GM19099 (cell line): ENCODE measurements around the gene TMEM256.

Source experiments
- POLR2A ChIP-seq: IDR thresholded peaks from 3 replicates; pipeline ENCODE4 v1.6.1; 2011; ENCODE audit warnings: low read depth; ENCODE audit not compliant: insufficient read length; ENCODE audit errors: extremely low read depth

The TMEM256 gene

DNA sequence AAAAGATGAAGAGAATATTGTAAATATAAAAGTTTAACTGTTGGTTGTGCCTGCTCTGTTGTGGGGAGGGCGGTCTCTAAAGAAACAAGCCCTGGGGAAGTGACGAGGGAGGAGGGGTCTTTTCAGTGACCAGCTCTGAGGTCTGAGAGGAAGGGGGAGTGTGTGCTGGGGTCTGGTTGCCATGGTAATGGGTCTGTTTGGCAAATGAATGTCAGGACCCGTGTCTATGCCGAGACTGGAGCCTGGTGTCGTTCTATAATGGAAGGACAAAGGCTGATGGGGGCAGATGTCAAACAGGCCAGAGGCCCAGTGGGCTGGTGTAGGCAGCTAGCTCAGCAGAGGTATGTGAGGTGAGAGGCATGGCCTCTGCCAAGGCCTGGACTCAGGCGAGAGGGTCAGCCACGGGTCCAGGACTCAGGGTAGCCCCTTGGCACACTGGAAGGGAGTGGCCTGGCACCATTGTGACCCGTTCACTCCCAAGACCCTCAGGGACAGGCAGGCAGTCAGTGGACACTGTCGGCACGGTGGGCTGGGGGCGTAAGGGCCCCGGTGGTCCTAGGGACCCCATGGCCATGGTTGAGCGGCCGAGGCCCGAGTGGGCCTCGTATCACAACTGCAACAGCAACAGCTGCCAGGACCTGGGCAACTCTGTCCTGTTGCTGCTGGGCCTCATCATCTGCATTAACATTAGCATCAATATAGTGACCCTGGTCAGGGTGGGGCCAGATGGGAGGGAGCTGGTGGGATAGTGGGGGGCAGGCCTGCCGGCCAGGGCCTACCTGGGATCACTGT is 16.1 kb upstream of the TMEM256 start, which contains the start of gene SPEM1:
Gene SPEM1, plus strand, starts transcription at position 506 of the 792 bp plus-strand sequence. Its CDS starts 61 bp downstream, at position 567.
- TF ChIP-seq POLR2A = no peak

DNA sequence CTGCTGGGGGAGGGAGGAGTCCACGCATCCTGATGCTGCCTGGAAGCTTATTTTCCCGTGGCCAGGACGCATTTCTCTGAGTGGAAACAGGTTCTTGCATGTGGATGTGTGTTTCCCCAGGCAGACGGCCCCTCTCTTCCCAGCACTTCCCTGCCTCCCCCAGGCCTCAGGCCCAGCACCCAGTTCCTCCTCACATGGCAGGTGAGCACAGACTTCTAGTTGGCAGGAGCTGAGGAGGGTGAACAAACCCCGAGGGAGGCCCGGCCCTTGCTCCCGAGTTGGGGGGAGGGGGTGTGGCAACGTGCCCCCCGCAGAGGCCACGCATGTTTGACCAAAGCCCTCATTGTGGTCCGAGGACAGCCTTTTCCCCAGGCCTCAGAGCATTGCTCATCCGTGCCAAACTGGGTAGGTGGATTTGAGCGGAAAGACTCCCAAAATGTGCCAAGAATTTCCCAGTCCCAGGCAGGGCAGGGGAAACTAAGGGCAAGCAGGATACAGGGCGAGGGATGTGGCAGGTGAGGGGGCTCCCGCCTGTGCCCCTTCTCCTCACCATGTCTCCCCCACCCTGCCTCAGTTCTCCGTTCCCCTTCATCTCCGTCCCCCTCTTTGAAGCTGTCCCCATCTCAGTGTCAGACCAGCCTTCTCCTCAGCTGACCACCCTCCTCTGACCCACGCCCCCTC is 14.7 kb upstream of the TMEM256 start:
- no peak for TF ChIP-seq POLR2A

DNA sequence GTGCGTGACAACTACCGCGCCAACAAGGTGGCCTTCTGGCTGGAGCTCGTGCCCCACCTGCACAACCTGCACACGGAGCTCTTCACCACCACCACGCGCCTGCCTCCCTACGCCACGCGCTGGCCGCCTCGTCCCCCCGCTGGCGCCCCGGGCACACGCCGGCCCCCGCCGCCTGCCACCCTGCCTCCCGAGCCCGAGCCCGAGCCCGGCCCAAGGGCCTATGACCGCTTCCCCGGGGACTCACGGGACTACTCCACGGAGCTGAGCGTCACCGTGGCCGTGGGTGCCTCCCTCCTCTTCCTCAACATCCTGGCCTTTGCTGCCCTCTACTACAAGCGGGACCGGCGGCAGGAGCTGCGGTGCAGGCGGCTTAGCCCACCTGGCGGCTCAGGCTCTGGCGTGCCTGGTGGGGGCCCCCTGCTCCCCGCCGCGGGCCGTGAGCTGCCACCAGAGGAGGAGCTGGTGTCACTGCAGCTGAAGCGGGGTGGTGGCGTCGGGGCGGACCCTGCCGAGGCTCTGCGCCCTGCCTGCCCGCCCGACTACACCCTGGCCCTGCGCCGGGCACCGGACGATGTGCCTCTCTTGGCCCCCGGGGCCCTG is 13.3 kb upstream of the TMEM256 start:
- TF ChIP-seq POLR2A = no peak

DNA sequence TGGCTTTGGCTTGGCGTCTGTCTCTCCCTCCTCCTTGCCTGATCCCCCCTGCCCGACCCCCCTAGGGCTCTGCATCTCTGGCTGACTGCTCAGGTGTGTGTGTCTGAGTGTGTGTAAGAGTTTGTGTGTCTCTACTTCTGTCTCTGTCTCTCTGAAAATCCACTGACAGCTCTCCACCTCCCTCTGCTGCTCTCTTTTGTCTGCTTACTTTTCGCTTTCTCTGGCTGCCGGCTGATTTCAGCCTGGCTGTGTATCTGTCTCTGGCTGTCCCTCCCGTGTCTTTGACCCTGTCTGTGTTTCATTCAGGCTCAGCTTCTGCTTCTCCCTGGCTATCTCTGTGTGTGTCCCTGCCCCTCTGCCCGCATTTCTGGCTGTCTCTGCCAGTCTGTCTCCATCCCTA is 12.4 kb upstream of the TMEM256 start:
- TF ChIP-seq POLR2A = no peak

DNA sequence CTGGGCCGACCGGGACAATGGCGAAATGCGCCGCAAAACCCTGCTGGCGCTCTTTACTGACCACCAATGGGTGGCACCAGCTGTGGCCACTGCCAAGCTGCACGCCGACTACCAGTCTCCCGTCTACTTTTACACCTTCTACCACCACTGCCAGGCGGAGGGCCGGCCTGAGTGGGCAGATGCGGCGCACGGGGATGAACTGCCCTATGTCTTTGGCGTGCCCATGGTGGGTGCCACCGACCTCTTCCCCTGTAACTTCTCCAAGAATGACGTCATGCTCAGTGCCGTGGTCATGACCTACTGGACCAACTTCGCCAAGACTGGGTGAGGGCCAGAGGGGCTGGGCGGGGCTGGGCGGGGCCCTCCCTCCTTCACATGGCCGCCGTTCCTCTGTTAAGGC is 11.9 kb upstream of the TMEM256 start:
- no peak for TF ChIP-seq POLR2A

DNA sequence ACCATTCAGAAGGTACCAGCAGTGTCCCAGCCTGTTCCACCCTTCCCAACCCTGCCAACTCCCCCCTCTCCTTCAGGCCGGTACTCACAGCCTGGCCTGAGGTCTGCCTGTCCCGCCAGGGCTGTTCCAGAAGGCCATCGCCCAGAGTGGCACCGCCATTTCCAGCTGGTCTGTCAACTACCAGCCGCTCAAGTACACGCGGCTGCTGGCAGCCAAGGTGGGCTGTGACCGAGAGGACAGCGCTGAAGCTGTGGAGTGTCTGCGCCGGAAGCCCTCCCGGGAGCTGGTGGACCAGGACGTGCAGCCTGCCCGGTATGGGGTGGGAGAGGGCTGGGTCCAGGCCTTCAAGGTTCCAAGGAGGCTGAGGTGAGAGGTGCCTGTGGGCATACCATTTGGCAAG is 10.9 kb upstream of the TMEM256 start:
- no peak for TF ChIP-seq POLR2A

DNA sequence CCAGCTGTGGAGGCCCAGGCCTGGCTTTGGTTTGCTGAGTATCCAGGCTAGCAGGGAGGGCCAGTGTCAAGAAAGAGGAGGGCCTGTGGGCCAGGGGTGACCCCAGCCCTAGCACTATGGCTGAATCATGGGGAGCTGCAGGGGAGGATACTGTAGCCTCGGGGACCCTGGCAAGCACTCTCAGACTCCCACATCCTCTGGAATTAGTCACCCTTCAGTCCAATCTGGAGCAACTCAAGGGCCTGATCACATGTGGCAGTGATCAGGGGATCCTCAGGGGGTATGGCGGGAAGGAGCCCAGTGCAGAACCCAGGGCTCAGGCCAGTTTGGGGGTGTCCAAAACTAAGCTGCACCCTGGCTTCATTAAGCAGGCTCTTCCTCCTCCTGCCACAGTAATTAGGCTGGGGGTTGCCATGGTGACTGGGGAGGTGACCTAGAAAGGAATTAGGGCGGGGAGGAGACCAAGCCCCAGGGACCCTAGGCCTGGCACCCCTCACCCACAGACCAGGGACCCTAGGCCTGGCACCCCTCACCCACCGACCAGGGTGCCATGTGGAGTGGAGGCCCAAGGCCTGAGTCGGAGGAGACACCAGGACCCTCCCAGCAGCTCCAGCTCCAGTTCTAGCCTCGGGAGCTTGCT is 9.6 kb upstream of the TMEM256 start:
- no peak for TF ChIP-seq POLR2A

DNA sequence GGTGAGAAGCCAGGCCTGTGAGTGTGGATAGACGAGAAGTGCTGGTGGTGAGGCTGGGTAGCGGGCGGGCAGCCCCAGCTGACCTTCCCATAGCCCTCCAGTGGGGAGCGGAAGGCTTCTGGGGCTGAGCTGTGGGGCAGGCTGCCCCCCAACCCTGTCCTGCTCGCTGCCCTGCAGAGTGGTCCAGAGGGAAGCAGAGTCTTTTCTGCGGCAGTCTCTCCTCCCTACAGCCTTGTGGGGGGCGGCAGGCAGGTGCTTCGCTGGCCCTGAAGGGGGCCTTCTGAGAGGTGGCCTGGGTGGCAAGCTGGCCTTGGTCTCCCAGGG is 7.5 kb upstream of the TMEM256 start:
- TF ChIP-seq POLR2A = no peak

DNA sequence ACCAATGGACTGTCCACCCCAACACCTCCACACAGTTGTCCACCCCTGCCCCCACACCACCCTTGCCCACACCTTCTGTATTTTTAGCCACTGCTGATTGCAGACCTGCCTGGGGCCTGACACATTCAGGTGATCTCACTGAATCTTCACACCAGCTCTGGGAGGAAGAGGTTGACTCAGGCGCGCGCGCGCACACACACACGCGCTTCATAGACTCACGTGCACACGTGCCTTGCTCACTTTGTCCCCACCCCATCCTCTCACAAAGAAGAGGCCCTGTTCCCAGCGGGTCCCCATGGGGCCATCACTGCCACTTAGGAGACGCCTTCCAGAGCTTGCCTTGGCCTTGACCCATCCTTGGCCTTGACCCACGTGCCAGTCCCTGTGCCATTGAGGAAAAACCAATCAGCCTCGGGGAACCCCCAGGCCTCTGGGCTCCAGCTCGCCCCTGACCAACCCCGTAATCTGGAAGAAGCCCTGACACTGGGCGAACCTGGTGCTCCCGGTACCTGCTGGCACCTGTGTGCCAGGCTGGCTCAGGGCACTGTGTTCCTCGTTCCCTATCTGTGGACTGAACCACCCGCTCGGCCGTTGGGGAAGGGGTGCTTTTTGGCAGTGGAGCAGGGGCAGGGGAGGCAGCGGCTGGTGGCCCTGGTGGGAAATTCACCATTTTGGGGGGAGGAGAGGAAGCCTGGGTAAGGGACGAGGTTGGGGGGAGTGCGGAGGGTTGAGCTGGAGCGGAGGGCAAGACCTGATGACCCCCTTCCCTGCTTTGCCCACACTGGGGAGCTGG is 6.9 kb upstream of the TMEM256 start:
- TF ChIP-seq POLR2A = no peak

DNA sequence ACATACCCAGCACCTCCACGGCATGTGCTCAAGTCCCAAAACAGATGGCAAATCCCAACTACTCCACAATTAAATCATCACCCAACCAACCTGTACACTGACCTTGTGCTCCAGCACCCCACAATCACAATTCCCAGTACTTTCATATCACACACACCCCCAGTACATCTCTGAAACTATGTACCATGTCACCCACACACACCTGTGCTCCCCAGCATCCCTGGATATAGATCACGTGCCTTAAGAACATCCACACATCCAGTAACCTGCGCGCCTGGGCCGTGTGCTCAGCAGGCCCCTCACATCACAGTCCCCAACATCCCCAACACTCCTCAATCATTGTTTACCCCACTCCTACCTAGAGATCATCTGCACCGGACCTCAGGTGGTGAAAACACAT is 5.8 kb upstream of the TMEM256 start:
- no peak for TF ChIP-seq POLR2A

DNA sequence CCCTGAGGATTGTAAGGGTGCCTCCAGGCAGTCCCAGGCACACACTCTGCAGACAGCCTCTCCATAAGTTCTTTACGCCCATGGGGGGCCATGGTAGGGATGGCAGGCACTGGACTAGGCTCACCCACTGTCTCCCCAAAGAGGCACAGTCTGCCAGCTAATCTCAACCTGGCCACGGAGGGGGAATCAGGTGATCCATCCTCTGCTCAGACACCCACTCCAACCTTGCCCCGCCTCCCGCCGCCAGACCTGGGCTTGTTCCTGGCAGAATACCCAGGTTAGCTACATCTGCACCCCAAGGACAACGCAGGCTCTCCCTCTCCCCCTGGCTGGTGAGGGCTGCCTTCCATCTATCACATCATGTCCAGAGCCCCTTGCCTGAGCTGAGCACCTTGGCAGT is 5.0 kb upstream of the TMEM256 start:
- TF ChIP-seq POLR2A = no peak

DNA sequence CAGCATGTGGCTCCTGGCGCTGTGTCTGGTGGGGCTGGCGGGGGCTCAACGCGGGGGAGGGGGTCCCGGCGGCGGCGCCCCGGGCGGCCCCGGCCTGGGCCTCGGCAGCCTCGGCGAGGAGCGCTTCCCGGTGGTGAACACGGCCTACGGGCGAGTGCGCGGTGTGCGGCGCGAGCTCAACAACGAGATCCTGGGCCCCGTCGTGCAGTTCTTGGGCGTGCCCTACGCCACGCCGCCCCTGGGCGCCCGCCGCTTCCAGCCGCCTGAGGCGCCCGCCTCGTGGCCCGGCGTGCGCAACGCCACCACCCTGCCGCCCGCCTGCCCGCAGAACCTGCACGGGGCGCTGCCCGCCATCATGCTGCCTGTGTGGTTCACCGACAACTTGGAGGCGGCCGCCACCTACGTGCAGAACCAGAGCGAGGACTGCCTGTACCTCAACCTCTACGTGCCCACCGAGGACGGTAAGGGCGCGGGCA is 4.4 kb upstream of the TMEM256 start:
- TF ChIP-seq POLR2A = no peak

DNA sequence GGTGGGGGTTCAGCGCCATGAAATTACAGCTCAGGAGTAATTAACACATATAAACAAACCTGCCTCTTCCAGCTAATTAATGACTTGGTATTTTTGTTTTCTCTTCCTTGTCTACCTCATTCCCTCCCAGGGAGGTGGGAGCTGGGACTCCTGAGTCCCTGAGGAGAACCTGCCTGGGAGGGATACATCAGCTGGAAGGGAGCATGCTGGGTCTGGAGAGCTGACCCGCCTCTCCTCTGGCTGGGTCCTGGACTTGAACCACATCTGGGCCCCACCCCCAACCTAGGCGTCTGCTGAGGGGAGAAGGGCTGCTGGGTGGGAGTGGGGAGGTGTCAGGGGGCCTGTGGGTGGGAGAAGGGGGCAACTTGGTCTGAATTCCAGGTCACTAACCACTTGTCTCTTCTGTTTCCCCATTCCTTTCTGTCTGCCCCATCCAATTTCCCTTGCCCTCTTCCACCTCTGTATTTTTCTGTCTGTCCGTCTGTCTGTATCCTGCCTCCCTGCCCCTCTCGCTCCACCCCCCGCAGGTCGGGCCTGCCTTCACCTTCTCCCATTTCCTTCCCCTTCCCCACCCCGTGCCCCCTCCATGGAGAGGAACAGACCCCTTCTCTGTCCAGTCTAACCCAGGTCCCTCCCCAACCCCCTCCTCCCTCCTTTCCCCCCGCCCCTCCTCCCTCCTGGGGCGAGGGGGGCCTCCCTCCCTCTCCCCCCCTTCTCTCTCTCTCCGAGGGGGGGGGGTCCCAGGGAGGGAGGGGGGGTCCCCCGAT is 3.8 kb upstream of the TMEM256 start, which contains the start of gene NLGN2:
Gene NLGN2, plus strand, starts transcription at position 361 of the 767 bp plus-strand sequence. CDS start 411 bp downstream, outside the sequence.
- no peak for TF ChIP-seq POLR2A

DNA sequence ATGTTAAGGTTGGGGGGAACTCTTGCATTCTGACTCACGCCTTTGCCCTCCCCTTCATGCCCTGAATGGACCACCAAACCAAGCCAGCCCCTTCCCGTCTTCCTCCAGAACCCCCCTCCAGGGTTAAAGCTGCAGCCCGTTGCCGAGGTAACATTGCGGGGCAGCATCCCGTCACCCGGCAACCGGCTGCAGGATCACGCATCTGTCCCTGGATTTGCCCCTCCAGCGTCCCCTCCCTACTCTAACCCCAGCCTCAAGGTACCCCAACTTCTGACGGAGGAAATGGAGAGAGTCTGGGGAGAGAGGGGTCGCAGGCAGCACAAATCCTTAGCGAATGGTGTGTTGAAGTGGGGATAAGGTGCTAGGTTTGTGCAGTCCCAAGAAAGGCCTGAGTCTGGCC is 3.2 kb upstream of the TMEM256 start:
- no peak for TF ChIP-seq POLR2A
